HG02852 (cell line): ENCODE measurements around the gene NDUFS4.
"Not testable (repeated sequence)": the region's sequence is repeated elsewhere in the genome, so short reads cannot be mapped to it uniquely, and the experiment has no call there.

Experiments
- ATAC-seq: cut with Tn5 transposase; IDR thresholded peaks from one replicate; pipeline ENCODE4 v1.9.1; 2021; ENCODE audit warnings: mild to moderate bottlenecking, moderate library complexity; ENCODE audit not compliant: unreplicated experiment

NDUFS4 gene

DNA sequence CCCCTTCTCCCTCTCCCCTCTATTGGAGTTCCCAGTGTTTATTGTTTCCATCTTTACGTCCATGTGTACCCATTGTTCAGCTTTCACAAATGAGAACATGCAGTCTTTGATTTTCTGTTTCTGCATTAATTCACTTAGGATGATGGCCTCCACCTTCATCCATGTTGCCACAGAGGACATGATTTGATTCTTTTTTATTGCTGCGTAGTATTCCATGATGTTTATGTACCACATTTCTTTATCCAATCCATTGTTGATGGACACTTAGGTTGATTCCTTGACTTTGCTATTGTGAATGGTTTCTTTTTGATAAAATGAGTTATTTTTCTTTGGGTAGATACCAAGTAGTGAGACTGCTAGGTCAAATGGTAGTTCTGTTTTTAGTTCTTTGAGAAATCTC, 88.9 kb downstream of the NDUFS4 start:
- ATAC-seq = no peak

DNA sequence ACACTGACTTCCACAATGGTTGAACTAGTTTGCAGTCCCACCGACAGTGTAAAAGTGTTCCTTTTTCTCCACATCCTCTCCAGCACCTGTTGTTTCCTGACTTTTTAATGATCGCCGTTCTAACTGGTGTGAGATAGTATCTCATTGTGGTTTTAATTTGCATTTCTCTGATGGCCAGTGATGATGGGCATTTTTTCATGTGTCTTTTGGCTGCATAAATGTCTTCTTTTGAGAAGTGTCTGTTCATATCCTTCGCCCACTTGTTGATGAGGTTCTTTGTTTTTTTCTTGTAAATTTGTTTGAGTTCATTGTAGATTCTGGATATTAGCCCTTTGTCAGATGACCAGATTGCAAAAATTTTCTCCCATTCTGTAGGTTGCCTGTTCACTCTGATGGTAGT, 100.1 kb downstream of the NDUFS4 start:
- ATAC-seq = not testable (repeated sequence)

DNA sequence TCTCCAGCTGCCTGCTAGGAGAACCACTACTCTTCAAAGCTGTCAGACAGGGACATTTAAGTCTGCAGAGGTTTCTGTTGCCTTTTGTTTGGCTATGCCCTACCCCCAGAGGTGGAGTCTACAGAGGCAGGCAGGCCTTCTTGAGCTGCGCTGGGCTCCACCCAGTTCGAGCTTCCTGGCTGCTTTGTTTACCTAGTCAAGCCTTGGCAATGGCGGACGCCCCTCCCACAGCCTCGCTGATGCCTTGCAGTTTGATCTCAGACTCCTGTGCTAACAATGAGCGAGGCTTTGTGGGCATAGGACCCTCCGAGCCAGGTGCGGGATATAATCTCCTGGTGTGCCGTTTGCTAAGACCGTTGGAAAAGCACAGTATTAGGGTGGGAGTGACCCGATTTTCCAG, 104.9 kb downstream of the NDUFS4 start:
- ATAC-seq = not testable (repeated sequence)

DNA sequence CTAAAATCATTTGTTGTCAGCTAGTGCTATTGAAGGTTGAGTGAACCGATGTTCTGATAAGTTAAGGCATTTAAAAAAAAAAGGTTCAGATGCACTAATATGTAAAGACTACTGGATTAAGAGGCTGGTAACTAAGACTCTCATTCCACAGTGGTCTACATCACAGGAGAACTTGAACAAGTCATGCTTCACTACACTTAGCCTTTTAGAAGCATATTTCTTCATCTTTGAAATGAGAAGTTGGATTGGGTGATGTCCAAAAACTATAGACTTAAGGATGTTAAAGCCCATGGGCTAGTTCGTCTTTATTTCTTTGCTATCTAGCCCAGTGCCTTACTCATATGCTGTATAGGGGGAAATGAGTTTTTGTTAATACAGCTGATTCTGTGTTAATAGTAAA, 107.2 kb downstream of the NDUFS4 start:
- ATAC-seq = no peak

DNA sequence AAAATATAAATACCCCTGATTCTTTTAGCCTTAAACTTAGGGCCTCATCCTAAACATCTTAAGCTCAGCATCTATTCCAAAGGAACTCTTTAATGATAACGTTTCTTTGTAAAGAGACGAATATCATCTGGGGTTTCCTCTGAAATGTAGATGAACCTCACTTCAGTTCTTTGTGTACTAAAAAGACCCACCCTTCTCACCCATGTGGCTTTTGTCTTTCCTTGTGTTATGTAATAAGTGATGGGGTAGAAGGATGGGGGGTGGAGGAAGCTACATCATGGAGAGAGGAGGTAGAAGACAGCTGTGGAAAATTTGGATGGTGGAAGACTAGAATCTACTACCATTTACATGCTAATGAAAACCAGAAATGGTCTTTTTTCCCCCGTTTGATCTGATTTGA, 111.0 kb downstream of the NDUFS4 start:
- no peak for ATAC-seq

DNA sequence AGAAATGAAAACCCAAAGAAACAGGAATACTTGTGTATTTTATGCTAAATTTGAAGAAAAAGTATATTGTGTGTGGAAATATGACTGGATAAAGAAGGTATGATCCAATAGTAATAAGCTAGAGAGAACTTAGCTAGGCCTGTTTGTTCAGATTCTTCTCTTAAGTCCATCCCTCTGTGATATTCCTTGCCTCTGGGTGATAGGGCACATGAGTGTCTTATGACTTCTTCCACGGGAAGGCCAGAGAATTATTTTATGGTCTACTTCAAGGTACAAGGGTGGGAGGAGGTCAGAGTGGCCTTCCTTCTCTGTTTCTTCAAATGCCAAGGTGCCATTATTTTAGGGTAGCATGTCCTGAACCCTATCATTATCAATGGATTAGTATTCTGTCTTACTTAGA, 113.7 kb downstream of the NDUFS4 start:
- ATAC-seq = no peak

DNA sequence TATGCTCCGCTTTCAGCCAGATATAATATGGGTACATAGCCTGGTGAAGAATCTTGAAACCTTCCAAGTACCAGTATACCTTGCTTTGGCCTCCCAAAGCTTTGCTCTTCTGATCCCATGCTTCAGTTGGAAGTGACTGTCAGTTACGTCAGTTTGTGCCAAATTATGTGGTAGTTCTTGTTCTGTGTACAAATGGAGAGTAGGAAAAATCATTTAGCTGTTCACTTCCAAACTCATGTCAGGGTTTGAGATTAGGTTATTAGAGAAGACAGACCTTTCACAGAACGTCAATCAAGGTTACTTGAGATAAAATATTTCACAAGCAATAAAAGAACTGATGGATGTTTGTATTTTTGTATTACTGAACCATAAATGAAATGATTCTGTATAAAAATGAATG, 117.2 kb downstream of the NDUFS4 start:
- no peak for ATAC-seq

DNA sequence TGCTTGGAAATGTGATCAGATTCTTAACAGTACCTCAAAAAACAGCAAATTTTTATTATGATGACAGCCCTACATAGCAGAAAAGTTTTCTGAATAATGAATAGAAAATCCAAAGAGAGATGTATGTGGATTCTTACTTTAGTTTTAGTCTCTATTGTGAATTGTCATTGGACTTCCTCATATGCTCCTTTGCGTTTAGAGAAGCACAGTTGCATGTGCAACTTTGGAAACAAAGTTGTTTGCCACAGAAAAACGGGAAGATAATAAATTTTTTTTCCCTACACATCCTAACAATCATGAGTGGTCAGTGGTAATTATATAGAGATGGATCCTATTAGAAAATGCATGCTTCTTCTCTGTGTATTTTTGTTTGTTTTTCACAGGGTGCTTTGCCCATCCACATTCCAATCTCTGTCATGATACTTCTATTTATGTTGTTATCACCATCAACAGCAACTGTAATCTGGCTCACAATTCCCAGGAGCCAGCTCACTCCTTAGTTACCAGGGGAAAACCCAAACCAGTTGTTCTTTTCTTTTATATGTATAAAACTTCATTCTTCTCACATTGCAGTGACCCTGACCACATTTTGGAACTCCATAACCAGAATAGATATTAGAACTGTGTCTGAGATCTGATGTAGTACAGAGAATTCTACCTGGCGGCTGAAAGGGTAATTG, 118.7 kb downstream of the NDUFS4 start:
- ATAC-seq = no peak

DNA sequence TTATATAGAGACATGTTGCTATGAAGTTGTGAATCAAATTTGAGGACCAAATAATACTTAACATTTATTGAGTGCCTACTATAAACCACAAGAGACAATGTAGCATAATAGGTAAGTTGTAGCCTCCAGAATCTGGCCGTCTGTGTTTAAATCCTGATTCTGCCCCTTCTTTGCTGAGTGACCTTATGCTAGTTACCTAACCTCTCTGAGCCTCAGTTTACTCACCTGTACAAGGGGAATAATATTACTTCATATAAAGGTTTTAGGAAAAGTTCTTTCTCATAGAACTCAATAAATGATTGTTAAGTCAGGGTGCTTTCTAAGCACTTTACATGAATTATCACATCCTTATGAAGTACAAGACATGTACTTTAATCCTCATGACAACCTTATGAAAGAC, 120.6 kb downstream of the NDUFS4 start:
- no peak for ATAC-seq

DNA sequence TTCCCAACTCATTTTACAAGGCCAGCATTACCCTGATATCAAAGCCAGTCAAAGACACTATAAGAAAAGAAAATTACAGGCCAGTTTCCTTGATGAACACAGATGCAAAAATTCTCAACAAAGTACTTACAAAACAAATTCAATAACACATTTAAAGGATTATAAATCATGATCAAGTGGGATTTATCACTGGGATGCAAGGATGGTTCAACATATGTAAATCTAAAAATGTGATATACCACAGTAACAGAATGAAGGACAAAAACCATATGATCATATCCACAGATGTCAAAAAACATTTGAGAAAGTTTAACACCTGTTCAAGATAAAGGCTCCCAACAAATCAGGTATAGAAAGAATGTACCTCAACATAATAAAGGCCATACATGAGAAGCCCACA, 130.6 kb downstream of the NDUFS4 start:
- ATAC-seq = no peak

DNA sequence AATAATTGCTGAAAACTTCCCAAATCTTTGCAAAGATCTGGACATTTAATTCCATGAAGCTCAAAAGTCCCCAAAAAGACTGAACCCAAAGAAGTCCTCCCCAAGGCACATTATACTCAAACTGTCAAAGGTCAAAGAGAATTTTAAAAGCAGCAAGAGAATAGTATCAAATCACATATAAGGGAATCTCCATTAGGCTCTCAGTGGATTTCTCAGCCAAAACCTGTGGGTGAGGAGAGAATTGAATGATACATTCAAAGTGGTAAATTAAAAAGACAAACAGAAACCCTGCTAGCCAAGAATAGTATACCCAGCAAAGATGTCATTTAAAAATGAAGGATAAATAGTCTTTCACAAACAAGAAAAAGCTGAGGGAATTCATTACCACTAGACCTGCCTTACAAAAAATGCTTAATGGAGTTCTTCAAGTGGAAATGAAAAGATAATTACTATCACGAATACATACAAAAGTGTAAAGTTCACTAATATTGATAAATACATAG, 134.1 kb downstream of the NDUFS4 start:
- no peak for ATAC-seq

DNA sequence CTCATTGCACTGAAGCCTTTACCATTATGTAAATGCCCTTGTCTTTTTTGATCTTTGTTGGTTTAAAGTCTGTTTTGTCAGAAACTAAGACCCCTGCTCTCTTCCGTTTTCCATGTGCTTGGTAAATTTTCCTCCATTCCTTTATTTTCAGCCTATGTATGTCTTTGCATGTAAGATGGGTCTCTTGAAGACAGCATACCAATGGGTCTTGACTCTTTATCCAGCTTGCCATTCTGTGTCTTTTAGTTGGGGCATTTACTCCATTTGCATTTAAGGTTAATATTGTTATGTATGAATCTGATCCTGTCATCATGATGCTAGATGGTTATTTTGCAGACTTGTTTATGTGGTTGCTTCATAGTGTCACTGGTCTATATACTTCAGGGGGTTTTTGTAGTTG, 150.0 kb downstream of the NDUFS4 start:
- ATAC-seq = not testable (repeated sequence)

DNA sequence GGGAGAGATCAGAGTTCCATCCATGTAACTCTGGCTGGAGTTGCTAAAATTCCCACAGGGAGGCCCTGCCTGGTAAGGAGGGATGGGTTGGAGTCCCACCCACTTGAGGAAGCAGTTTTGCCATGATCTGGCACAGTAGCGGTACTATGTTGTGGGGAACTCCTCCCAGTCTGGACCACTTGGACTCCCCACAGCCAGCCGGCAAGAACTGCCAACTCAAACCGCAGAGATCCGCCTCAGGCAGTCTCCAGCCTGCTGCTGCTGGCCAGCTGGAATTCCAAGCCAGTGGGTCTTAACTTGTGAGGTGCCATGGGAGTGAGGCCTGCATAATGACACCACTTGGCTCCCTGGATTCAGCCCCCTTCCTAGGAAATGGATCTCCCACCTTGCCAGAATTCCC, 151.9 kb downstream of the NDUFS4 start:
- ATAC-seq = no peak

DNA sequence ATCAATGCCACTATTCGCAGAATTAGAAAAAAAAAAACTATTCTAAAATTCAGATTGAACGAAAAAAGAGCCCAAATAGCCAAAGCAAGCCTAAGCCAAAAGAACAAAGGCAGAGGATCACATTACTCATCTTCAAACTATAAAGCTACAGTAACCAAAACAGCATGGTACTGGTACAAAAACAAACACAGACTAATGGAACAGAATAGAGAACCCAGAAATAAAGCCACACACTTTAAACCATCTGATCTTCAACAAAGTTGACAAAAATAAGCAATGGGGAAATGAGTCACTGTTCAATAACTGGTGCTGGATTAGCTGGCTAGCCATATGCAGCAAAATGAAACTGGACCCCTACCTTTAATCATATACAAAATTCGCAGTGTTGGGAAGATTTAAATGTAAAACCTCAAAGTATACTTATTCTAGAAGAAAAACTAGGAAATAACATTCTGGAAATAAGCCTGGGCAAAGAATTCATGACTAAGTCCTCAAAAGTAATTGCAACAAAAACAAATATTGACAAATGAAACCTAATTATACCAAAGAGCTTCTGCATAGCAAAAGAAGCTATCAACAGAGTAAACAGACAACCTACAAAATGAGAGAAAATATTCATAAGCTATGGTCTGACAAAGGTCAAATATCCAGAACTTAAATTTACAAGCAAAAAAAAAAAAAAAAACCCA, 153.7 kb downstream of the NDUFS4 start:
- ATAC-seq = no peak

DNA sequence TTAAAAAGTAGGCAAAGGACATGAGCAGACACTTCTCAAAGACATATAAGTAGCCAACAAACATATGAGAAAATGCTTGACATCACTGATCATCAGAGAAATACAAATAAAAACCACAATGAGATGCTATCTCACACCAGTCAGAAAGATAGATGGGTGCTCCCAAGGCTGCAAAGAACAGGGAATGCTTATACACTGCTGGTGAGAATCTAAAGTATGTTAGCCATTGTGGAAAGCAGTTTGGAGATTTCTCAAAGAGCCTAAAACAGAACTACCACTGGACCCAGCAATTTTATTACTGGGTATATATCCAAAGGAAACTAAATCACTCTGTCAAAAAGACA, 154.2 kb downstream of the NDUFS4 start:
- no peak for ATAC-seq

DNA sequence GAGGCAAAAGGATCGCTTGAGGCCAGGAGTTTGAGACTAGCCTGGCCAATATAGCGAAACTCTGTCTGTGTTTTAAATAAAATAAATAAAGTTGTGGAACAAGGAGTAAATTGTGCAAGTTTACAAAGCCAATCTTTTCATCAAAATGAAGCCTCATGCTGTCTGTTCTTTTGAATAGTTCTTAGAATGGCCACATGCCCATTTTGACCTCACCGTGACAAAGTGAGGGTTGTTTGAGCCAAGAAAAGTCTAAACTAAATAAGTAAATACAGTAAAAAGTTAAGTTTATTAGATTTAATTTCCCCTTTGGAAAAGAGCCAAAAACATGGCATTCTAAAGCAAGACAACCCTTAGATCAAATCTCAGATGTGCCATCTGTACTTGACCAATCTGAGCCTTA, 165.7 kb downstream of the NDUFS4 start:
- ATAC-seq = no peak

DNA sequence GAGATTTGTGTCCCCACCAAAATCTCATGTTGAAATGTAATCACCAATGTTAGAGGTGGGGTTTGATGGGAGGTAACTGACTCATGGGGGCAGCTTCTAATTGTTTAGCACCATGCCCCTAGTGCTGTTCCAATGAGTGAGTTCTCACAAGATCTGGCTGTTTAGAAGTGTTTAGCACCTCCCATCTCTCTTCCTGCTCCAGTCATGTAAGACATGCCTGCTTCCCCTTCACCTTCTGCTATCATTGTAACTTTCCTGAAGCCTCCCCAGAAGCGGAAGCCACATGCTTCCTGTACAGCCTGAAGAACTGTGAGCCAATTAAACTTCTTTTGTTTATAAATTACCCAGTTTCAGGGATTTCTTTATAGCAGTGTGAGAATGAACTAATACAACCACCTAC, 170.5 kb downstream of the NDUFS4 start:
- ATAC-seq = no peak
